Uterine smooth muscle cell (primary cell): ENCODE results near the gene HIGD1B. TPM values are rescaled to one million over a fixed set of nuclear protein-coding genes. Genes with fewer than 3 reads are reported as not detected.

Source experiments
- total RNA-seq: library from RNA; depleted of rRNA; stranded (reverse); fragments of >200 nt; gene quantifications from 2 replicates; pipeline ENCODE4 v1.2.3, GENCODE V29; 2014

Gene HIGD1B
- total RNA-seq: not detected in 2 replicates

DNA sequence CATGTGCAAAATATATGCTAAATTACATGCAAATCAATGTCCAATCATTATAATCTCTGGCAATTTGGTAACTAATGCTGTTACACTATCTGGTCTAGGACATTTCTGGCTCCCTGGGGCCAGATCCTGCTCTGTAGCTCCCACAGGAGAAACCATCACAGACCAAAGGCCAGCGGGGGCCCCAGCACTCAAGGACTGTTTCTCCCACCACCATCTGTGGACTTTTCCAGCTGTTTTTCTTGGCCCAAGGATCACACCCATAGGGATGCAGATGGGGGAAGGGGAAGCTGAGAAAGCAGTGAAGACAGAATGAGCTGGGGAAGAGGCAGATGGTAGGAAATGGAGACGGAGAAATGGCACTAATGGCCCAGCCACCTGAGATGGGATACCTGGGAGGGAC, at the start of gene HIGD1B:
Gene HIGD1B (plus strand): TSS at position 298 of the 400 bp plus-strand sequence. CDS start 270 bp downstream, outside the sequence.

DNA sequence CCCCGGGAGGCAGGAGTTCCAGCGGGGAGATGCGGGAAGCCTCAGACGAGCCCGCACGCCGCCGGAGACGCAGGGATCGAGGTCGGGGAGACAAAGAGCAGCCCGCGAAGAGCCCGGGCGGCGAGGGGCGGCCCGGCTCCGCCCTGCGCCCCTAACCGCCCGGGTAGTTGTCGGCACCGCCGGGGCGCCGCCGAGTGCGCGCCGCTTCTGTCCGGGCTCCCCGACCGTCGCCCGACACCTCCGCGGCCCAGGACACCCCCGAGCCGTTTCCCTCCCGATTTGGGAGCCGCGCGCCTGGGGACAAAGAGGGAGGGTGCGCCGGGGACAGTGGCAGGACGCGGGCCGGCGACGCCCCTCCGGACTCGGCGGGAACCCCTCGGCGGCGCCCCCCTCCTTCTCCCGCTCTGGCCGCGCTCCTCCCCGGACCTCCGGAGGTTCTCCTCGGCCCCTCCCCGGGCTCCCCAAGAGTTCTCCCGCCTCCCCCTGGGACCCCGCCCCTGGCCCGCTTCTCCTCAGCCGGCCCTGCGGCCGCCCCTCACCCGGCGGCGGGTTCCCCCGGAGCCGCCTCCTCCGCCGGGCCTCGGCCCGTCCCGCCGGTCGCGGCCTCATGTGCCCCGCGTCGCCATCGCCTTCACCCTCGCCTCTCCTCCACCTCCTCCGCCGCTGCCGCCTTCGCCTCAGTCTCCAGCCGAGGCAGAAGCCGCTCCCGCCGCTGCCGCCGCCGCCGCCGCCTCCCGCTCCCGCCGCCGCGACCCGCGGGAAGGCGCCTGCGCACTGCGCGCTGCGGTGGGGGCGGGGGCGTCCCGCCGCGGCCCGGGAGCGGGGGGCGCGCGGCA, 17.9 kb upstream of the HIGD1B start, which contains the start of gene GJC1:
Gene GJC1 (minus strand): TSS at position 765 of the 836 bp plus-strand sequence. CDS start 24,470 bp downstream, outside the sequence.

DNA sequence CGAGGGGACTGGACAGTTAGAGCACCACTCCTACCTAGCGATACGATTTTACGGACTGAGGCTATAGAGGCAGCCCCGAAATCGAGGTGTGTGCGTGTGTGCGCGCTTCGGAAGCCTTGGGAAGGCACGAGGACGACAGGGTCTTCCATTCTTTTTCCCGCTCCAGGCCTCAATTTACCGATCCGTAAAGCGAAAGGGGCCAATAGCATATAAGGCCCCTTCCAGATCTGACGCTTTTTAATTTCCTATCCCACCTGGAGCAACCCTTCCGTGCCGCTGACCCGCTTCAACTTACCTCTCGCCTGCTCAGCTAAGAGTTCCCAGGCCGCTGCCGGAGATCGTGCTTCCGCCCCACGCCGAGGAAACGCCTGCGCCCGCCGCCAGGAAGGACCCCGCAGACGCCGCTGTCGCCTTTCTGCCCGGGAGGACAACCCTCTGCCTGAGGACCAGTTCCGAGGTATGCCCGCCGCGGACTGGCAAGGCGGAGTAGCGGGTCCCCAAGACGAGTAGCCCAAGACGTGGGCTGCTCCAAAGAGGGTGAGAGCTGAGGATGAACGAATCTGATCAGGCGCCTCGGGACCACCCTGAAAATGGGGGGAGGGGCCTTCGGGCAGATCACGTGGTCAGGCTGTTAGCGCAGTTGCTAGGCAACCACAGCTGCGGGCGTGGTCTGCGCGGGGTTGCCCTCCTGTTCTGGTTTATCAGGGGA, 51.5 kb downstream of the HIGD1B start, which contains the start of gene EFTUD2:
Gene EFTUD2 (minus strand): TSS at position 372 of the 709 bp plus-strand sequence. CDS start 4,924 bp downstream, outside the sequence.

Other genes starting within 250 kb of the HIGD1B start
- 0.12 and 0.22 TPM in 2 replicates for gene MEIOC, start 191.4 kb upstream of the HIGD1B start, total RNA-seq
- gene CCDC43, start 158.1 kb upstream of the HIGD1B start, total RNA-seq: 44.4 and 53.2 TPM in 2 replicates
- 4.9 and 10.1 TPM in 2 replicates for gene DBF4B, start 139.2 kb upstream of the HIGD1B start, total RNA-seq
- 0.75 and 0.77 TPM in 2 replicates for gene ADAM11, start 88.9 kb upstream of the HIGD1B start, total RNA-seq
- 56.0 and 69.2 TPM in 2 replicates for gene GJC1, start 17.6 kb upstream of the HIGD1B start, total RNA-seq
- 88.9 and 207 TPM in 2 replicates for gene EFTUD2, start 51.6 kb downstream of the HIGD1B start, total RNA-seq
- gene GFAP, start 67.6 kb downstream of the HIGD1B start, total RNA-seq: 0.12 TPM in 1 of 2 replicates, not detected in the other
- gene KIF18B, start 99.9 kb downstream of the HIGD1B start, total RNA-seq: 1.7 and 8.9 TPM in 2 replicates
- 0.22 and 0.37 TPM in 2 replicates for gene C1QL1, start 120.4 kb downstream of the HIGD1B start, total RNA-seq
- gene DCAKD, start 203.7 kb downstream of the HIGD1B start, total RNA-seq: 24.2 and 28.2 TPM in 2 replicates
- gene NMT1, start 213.4 kb downstream of the HIGD1B start, total RNA-seq: 94.7 and 98.5 TPM in 2 replicates